GM21381 (cell line): Measurements from ENCODE around the gene RAP2A.

ENCODE experiments used
- ATAC-seq: cut with Tn5 transposase; IDR thresholded peaks from one replicate; pipeline ENCODE4 v1.9.1; 2021; ENCODE audit warnings: mild to moderate bottlenecking, moderate library complexity; ENCODE audit not compliant: unreplicated experiment

RAP2A gene

GRCh38 chr13:97433727-97434396 is at the start of gene RAP2A:
TSS of gene RAP2A (plus strand) at chr13:97434169. CDS start at chr13:97434471, 302 bp downstream.
- peak; percentile 44 for ATAC-seq

GRCh38 chr13:97384371-97384770 is 49.6 kb upstream of the RAP2A start:
- ATAC-seq: no peak

GRCh38 chr13:97385146-97385545 is 48.8 kb upstream of the RAP2A start:
- no peak for ATAC-seq

- ATAC-seq: no peak
These were observed 48.1 kb upstream of the RAP2A start for GRCh38 chr13:97385854-97386253.

GRCh38 chr13:97386801-97387484 is 47.0 kb upstream of the RAP2A start:
- ATAC-seq: no peak

GRCh38 chr13:97387485-97387839 is 46.5 kb upstream of the RAP2A start:
- no peak for ATAC-seq

GRCh38 chr13:97387890-97388289 is 46.1 kb upstream of the RAP2A start:
- ATAC-seq: no peak

- no peak for ATAC-seq
These were observed 45.6 kb upstream of the RAP2A start for GRCh38 chr13:97388373-97388772.

- ATAC-seq: no peak
These were observed 42.9 kb upstream of the RAP2A start for GRCh38 chr13:97390941-97391600.

- no peak for ATAC-seq
These were observed 41.9 kb upstream of the RAP2A start for GRCh38 chr13:97392020-97392419.

GRCh38 chr13:97394542-97394941 is 39.4 kb upstream of the RAP2A start:
- ATAC-seq: no peak

- no peak for ATAC-seq
These were observed 38.4 kb upstream of the RAP2A start for GRCh38 chr13:97395447-97396136.

GRCh38 chr13:97397267-97397666 is 36.7 kb upstream of the RAP2A start:
- no peak for ATAC-seq

GRCh38 chr13:97401421-97401820 is 32.5 kb upstream of the RAP2A start:
- no peak for ATAC-seq

GRCh38 chr13:97403893-97404750 is 29.8 kb upstream of the RAP2A start:
- no peak for ATAC-seq

GRCh38 chr13:97407540-97407939 is 26.4 kb upstream of the RAP2A start:
- no peak for ATAC-seq

- ATAC-seq: no peak
These were observed 25.0 kb upstream of the RAP2A start for GRCh38 chr13:97408938-97409337.

- ATAC-seq: no peak
These were observed 22.0 kb upstream of the RAP2A start for GRCh38 chr13:97411984-97412383.

GRCh38 chr13:97413694-97414093 is 20.3 kb upstream of the RAP2A start:
- ATAC-seq: no peak

- ATAC-seq: no peak
These were observed 19.6 kb upstream of the RAP2A start for GRCh38 chr13:97414392-97414791.

- no peak for ATAC-seq
These were observed 16.3 kb upstream of the RAP2A start for GRCh38 chr13:97417698-97418097.
